ENCODE data around the gene PDE4D. TPM values are rescaled to one million over a fixed set of nuclear protein-coding genes. Genes with fewer than 3 reads are reported as not detected.

Gene PDE4D
- total RNA-seq, 2 experiments from 2014 or later, result 0.50 to 0.51 TPM

GRCh38 chr5:59474324-59474723, 419.2 kb downstream of the PDE4D start:
- H3K4me2 ChIP-seq (ENCODE audit: low read length), result no peak overlapping the region
- H3K36me3 ChIP-seq (ENCODE audit: insufficient read depth, low read length), result no peaks in the 10 kb centered on the region
- no peak for DNase-seq (ENCODE audit: low spot score)
- BruUV-seq (replicated peaks), result no TSS peak
- intact Hi-C loops (cut with micrococcal nuclease; ENCODE audit: unreplicated experiment), result no loop called here
- no peaks in the 10 kb centered on the region for H3K9me2 ChIP-seq (ENCODE audit: insufficient read depth, low read length)
- no peak overlapping the region for H3K4me3 ChIP-seq (ENCODE audit: low read depth, low read length, poor library complexity, severe bottlenecking)
- H3K79me2 ChIP-seq (ENCODE audit: insufficient read depth, low read depth, low read length), result no peaks in the 10 kb centered on the region
- no peaks in the 10 kb centered on the region for H4K20me1 ChIP-seq (ENCODE audit: insufficient read depth, low read length)
- POLR2A ChIA-PET, result no interaction called here
- H2AFZ ChIP-seq (ENCODE audit: low read length), result no peak overlapping the region
- no peaks in the 10 kb centered on the region for H3K9me3 ChIP-seq (ENCODE audit: low read length)
- TF ChIP-seq CTCF (conservative IDR thresholded peaks at IDR 0.05; ENCODE audit: low read length), result no peak
- TF ChIP-seq EZH2phosphoT487 (IDR thresholded peaks at IDR 0.05; ENCODE audit: borderline replicate concordance, low read depth, low read length), result no peak
- H3K27ac ChIP-seq (ENCODE audit: low read depth, low read length, poor library complexity, severe bottlenecking), result no peak overlapping the region
- H3K4me1 ChIP-seq (ENCODE audit: insufficient read depth, low read length, poor library complexity, severe bottlenecking), result no peaks in the 10 kb centered on the region
- CTCF ChIA-PET (ENCODE audit: unreplicated experiment), result no interaction called here

- Histone ChIP-seq H2AFZ (ENCODE audit: low read length) (no peak overlapping the region), H3K9me2 (ENCODE audit: insufficient read depth, low read length) (no peaks in the 10 kb centered on the region), H3K27ac (ENCODE audit: low read depth, low read length, poor library complexity, severe bottlenecking) (no peak overlapping the region), H3K4me3 (ENCODE audit: low read depth, low read length, poor library complexity, severe bottlenecking) (no peak overlapping the region), H3K4me1 (ENCODE audit: insufficient read depth, low read length, poor library complexity, severe bottlenecking) (no peaks in the 10 kb centered on the region), H3K36me3 (ENCODE audit: insufficient read depth, low read length) (no peaks in the 10 kb centered on the region), H3K9me3 (ENCODE audit: low read length) (no peaks in the 10 kb centered on the region), H3K79me2 (ENCODE audit: insufficient read depth, low read depth, low read length) (no peaks in the 10 kb centered on the region), H3K4me2 (ENCODE audit: low read length) (no peak overlapping the region), H4K20me1 (ENCODE audit: insufficient read depth, low read length) (no peaks in the 10 kb centered on the region)
- TF ChIP-seq EZH2phosphoT487 (IDR thresholded peaks at IDR 0.05; ENCODE audit: borderline replicate concordance, low read depth, low read length) (no peak), CTCF (conservative IDR thresholded peaks at IDR 0.05; ENCODE audit: low read length) (no peak)
- DNase-seq (ENCODE audit: low spot score), result no peak
- no TSS peak for BruUV-seq (replicated peaks)
- ChIA-PET POLR2A (interaction anchor here (0.5 kb wide), 1 partner anchor 318 kb away, joined by 3 read pairs; no protein-coding TSS in a partner anchor), CTCF (ENCODE audit: unreplicated experiment) (no interaction called here)
- intact Hi-C loops (cut with micrococcal nuclease; ENCODE audit: unreplicated experiment), result no loop called here
Observed at GRCh38 chr5:59473611-59474010, 419.9 kb downstream of the PDE4D start.

GRCh38 chr5:59471463-59471862, 422.1 kb downstream of the PDE4D start:
- ChIA-PET POLR2A (no interaction called here), CTCF (ENCODE audit: unreplicated experiment) (no interaction called here)
- BruUV-seq (replicated peaks), result no TSS peak
- Histone ChIP-seq H2AFZ (ENCODE audit: low read length) (no peak overlapping the region), H3K79me2 (ENCODE audit: insufficient read depth, low read depth, low read length) (no peaks in the 10 kb centered on the region), H3K27ac (ENCODE audit: low read depth, low read length, poor library complexity, severe bottlenecking) (no peak overlapping the region), H4K20me1 (ENCODE audit: insufficient read depth, low read length) (no peaks in the 10 kb centered on the region), H3K4me3 (ENCODE audit: low read depth, low read length, poor library complexity, severe bottlenecking) (no peak overlapping the region), H3K36me3 (ENCODE audit: insufficient read depth, low read length) (no peaks in the 10 kb centered on the region), H3K9me2 (ENCODE audit: insufficient read depth, low read length) (no peaks in the 10 kb centered on the region), H3K4me1 (ENCODE audit: insufficient read depth, low read length, poor library complexity, severe bottlenecking) (no peaks in the 10 kb centered on the region), H3K4me2 (ENCODE audit: low read length) (no peak overlapping the region), H3K9me3 (ENCODE audit: low read length) (no peaks in the 10 kb centered on the region)
- TF ChIP-seq EZH2phosphoT487 (IDR thresholded peaks at IDR 0.05; ENCODE audit: borderline replicate concordance, low read depth, low read length), result no peak
- TF ChIP-seq CTCF (conservative IDR thresholded peaks at IDR 0.05; ENCODE audit: low read length), result no peak
- intact Hi-C loops (cut with micrococcal nuclease; ENCODE audit: unreplicated experiment), result no loop called here
- no peak for DNase-seq (ENCODE audit: low spot score)
